ENCODE measurements around the gene RGS4.
A peak's percentile ranks its signal among the peaks of the same experiment; 100 is the strongest.

The RGS4 gene

GRCh38 chr1:163069142-163069541 is at the start of gene RGS4:
Gene RGS4 (plus strand): TSS chr1:163069361. CDS start chr1:163069485, 124 bp downstream.
- peak; percentile 94 for DNase-seq (ENCODE audit: low read depth)

GRCh38 chr1:163022129-163022528 is 47.0 kb upstream of the RGS4 start:
- no peak for DNase-seq (ENCODE audit: low read depth)

GRCh38 chr1:163027610-163028009 is 41.6 kb upstream of the RGS4 start:
- no peak for DNase-seq (ENCODE audit: low read depth)

GRCh38 chr1:163029901-163030300 is 39.3 kb upstream of the RGS4 start:
- DNase-seq (ENCODE audit: low read depth): peak; percentile 17

- DNase-seq (ENCODE audit: low read depth): peak; percentile 34
These were observed 33.5 kb upstream of the RGS4 start for GRCh38 chr1:163035446-163036249.

GRCh38 chr1:163036671-163037070 is 32.5 kb upstream of the RGS4 start:
- no peak for DNase-seq (ENCODE audit: low read depth)

GRCh38 chr1:163038928-163039706 is 30.0 kb upstream of the RGS4 start:
- DNase-seq (ENCODE audit: low read depth): no peak

- no peak for DNase-seq (ENCODE audit: low read depth)
These were observed 29.5 kb upstream of the RGS4 start for GRCh38 chr1:163039707-163040093.

GRCh38 chr1:163046071-163046470 is 23.1 kb upstream of the RGS4 start:
- DNase-seq (ENCODE audit: low read depth): peak; percentile 35

GRCh38 chr1:163047951-163048659 is 21.1 kb upstream of the RGS4 start:
- no peak for DNase-seq (ENCODE audit: low read depth)

GRCh38 chr1:163048869-163049268 is 20.3 kb upstream of the RGS4 start:
- no peak for DNase-seq (ENCODE audit: low read depth)

GRCh38 chr1:163049296-163049695 is 19.9 kb upstream of the RGS4 start:
- DNase-seq (ENCODE audit: low read depth): no peak

GRCh38 chr1:163050496-163050895 is 18.7 kb upstream of the RGS4 start:
- DNase-seq (ENCODE audit: low read depth): no peak

- no peak for DNase-seq (ENCODE audit: low read depth)
These were observed 15.0 kb upstream of the RGS4 start for GRCh38 chr1:163054181-163054591.

- DNase-seq (ENCODE audit: low read depth): no peak
These were observed 14.2 kb upstream of the RGS4 start for GRCh38 chr1:163055005-163055404.

- DNase-seq (ENCODE audit: low read depth): no peak
These were observed 13.6 kb upstream of the RGS4 start for GRCh38 chr1:163055531-163055930.

- DNase-seq (ENCODE audit: low read depth): peak; percentile 51
These were observed 12.3 kb upstream of the RGS4 start for GRCh38 chr1:163056831-163057230.

GRCh38 chr1:163060343-163061007 is 8.7 kb upstream of the RGS4 start:
- no peak for DNase-seq (ENCODE audit: low read depth)

- DNase-seq (ENCODE audit: low read depth): no peak
These were observed 6.0 kb upstream of the RGS4 start for GRCh38 chr1:163063143-163063542.

- DNase-seq (ENCODE audit: low read depth): no peak
These were observed 5.6 kb upstream of the RGS4 start for GRCh38 chr1:163063610-163064009.

- DNase-seq (ENCODE audit: low read depth): no peak
These were observed 3.0 kb upstream of the RGS4 start for GRCh38 chr1:163066168-163066567.

GRCh38 chr1:163066686-163067085 is 2.5 kb upstream of the RGS4 start:
- DNase-seq (ENCODE audit: low read depth): no peak
